HCT116 (cell line): ENCODE measurements around the gene PAK6.

Source experiments
- CEBPB ChIP-seq: IDR thresholded peaks from 2 replicates; pipeline ENCODE4 v1.6.1; 2012; ENCODE audit warnings: low read depth
- ELF1 ChIP-seq: IDR thresholded peaks from 2 replicates; pipeline ENCODE4 v1.6.1; 2012; ENCODE audit warnings: low read depth, borderline replicate concordance
- EZH2 ChIP-seq: fragments of 200-600 bp; sonication (generic); IDR thresholded peaks from 2 replicates; pipeline ENCODE4 v1.6.1; 2017; ENCODE audit warnings: antibody characterized with exemption, mixed run types
- JUND ChIP-seq: IDR thresholded peaks from 2 replicates; pipeline ENCODE4 v1.6.1; 2012
- POLR2A ChIP-seq: IDR thresholded peaks from 2 replicates; pipeline ENCODE4 v1.7.0; 2011; ENCODE audit warnings: borderline replicate concordance; ENCODE audit not compliant: insufficient read depth, insufficient read length; ENCODE audit errors: extremely low read depth
- POLR2AphosphoS5 ChIP-seq: IDR thresholded peaks from 2 replicates; pipeline ENCODE4 v1.6.1; 2011; ENCODE audit warnings: mild to moderate bottlenecking, low read depth, low read length, moderate library complexity
- SIN3A ChIP-seq: IDR thresholded peaks from 2 replicates; pipeline ENCODE4 v1.6.1; 2012; ENCODE audit warnings: low read depth
- TCF7L2 ChIP-seq: IDR thresholded peaks from 2 replicates; pipeline ENCODE4 v1.7.0; 2011; ENCODE audit warnings: borderline replicate concordance, inconsistent platforms; ENCODE audit not compliant: insufficient read depth, insufficient read length; ENCODE audit errors: extremely low read depth
- ZNF274 ChIP-seq: fragments of 200-500 bp; sonication (Bioruptor generic); IDR thresholded peaks from 2 replicates; pipeline ENCODE4 v1.6.1; 2014; ENCODE audit warnings: mild to moderate bottlenecking, low read depth, low read length, inconsistent platforms
- TF ChIP-seq, protein P1 (sequence below), 3 experiments: fragments of 200-600 bp in 1 of 3; sonication (generic) in 1 of 3; IDR thresholded peaks in 2 of 3; conservative IDR thresholded peaks in 1 of 3; 2 replicates each; pipeline ENCODE4 v1.5.1; 2012 to 2017; ENCODE audit warnings: low read depth in 2 of 3, low read length in 2 of 3, antibody characterized with exemption in 1 of 3, borderline replicate concordance in 1 of 3, control low read depth in 1 of 3, mild to moderate bottlenecking in 1 of 3, mixed read lengths in 1 of 3, mixed run types in 1 of 3, moderate library complexity in 1 of 3; ENCODE audit not compliant: insufficient read depth in 1 of 3
- TF ChIP-seq, protein P2 (sequence below): IDR thresholded peaks from 2 replicates; pipeline ENCODE4 v1.6.1; 2012
- TF ChIP-seq, protein P3 (sequence below): IDR thresholded peaks from 2 replicates; pipeline ENCODE4 v1.6.1; 2012; ENCODE audit warnings: low read depth
- TF ChIP-seq, protein P4 (sequence below): IDR thresholded peaks from 2 replicates; pipeline ENCODE4 v1.6.1; 2011; ENCODE audit warnings: mild to moderate bottlenecking, low read length, moderate library complexity; ENCODE audit not compliant: insufficient replicate concordance; ENCODE audit errors: extremely low read depth

DNA sequence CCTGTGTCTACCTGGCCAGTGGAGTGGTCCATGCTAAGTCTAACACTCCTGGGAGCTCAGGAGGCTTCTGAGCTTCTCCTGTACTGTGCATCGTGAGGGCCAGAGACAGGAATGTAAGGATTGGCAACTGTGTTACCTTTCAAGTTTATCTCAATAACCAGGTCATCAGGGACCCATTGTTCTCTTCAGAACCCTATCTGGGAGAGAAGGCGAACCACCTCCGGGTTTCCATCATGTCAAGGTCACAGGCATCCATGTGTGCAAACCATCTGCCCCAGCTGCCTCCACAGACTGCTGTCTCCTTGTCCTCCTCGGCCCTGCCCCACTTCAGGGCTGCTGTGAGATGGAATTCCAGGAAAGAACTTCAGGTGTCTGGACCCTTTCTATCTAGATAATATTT lies 38.1 kb downstream of the PAK6 start:
- TF ChIP-seq POLR2AphosphoS5 (no peak), EZH2 (no peak), ELF1 (no peak), ZNF274 (no peak), CEBPB (no peak), POLR2A (no peak), SIN3A (no peak), TCF7L2 (no peak), JUND (no peak)
- TF ChIP-seq, protein P1, sequence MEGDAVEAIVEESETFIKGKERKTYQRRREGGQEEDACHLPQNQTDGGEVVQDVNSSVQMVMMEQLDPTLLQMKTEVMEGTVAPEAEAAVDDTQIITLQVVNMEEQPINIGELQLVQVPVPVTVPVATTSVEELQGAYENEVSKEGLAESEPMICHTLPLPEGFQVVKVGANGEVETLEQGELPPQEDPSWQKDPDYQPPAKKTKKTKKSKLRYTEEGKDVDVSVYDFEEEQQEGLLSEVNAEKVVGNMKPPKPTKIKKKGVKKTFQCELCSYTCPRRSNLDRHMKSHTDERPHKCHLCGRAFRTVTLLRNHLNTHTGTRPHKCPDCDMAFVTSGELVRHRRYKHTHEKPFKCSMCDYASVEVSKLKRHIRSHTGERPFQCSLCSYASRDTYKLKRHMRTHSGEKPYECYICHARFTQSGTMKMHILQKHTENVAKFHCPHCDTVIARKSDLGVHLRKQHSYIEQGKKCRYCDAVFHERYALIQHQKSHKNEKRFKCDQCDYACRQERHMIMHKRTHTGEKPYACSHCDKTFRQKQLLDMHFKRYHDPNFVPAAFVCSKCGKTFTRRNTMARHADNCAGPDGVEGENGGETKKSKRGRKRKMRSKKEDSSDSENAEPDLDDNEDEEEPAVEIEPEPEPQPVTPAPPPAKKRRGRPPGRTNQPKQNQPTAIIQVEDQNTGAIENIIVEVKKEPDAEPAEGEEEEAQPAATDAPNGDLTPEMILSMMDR (IDR thresholded peaks at IDR 0.05 in 2 of 3, conservative IDR thresholded peaks at IDR 0.05 in 1 of 3; ENCODE audit: borderline replicate concordance in 1 of 3, insufficient read depth in 1 of 3, low read depth in 2 of 3, low read length in 2 of 3), result no peak
- TF ChIP-seq, protein P2, sequence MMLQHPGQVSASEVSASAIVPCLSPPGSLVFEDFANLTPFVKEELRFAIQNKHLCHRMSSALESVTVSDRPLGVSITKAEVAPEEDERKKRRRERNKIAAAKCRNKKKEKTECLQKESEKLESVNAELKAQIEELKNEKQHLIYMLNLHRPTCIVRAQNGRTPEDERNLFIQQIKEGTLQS, result no peak
- TF ChIP-seq, protein P3, sequence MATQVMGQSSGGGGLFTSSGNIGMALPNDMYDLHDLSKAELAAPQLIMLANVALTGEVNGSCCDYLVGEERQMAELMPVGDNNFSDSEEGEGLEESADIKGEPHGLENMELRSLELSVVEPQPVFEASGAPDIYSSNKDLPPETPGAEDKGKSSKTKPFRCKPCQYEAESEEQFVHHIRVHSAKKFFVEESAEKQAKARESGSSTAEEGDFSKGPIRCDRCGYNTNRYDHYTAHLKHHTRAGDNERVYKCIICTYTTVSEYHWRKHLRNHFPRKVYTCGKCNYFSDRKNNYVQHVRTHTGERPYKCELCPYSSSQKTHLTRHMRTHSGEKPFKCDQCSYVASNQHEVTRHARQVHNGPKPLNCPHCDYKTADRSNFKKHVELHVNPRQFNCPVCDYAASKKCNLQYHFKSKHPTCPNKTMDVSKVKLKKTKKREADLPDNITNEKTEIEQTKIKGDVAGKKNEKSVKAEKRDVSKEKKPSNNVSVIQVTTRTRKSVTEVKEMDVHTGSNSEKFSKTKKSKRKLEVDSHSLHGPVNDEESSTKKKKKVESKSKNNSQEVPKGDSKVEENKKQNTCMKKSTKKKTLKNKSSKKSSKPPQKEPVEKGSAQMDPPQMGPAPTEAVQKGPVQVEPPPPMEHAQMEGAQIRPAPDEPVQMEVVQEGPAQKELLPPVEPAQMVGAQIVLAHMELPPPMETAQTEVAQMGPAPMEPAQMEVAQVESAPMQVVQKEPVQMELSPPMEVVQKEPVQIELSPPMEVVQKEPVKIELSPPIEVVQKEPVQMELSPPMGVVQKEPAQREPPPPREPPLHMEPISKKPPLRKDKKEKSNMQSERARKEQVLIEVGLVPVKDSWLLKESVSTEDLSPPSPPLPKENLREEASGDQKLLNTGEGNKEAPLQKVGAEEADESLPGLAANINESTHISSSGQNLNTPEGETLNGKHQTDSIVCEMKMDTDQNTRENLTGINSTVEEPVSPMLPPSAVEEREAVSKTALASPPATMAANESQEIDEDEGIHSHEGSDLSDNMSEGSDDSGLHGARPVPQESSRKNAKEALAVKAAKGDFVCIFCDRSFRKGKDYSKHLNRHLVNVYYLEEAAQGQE, result no peak
- TF ChIP-seq, protein P4, sequence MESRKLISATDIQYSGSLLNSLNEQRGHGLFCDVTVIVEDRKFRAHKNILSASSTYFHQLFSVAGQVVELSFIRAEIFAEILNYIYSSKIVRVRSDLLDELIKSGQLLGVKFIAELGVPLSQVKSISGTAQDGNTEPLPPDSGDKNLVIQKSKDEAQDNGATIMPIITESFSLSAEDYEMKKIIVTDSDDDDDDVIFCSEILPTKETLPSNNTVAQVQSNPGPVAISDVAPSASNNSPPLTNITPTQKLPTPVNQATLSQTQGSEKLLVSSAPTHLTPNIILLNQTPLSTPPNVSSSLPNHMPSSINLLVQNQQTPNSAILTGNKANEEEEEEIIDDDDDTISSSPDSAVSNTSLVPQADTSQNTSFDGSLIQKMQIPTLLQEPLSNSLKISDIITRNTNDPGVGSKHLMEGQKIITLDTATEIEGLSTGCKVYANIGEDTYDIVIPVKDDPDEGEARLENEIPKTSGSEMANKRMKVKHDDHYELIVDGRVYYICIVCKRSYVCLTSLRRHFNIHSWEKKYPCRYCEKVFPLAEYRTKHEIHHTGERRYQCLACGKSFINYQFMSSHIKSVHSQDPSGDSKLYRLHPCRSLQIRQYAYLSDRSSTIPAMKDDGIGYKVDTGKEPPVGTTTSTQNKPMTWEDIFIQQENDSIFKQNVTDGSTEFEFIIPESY, result no peak
